GM19397 (cell line): Measurements from ENCODE around the gene TRPV5.

ENCODE experiments used
- ATAC-seq: cut with Tn5 transposase; IDR thresholded peaks from one replicate; pipeline ENCODE4 v1.9.1; 2021; ENCODE audit warnings: mild to moderate bottlenecking, moderate library complexity; ENCODE audit not compliant: unreplicated experiment

The TRPV5 gene

DNA sequence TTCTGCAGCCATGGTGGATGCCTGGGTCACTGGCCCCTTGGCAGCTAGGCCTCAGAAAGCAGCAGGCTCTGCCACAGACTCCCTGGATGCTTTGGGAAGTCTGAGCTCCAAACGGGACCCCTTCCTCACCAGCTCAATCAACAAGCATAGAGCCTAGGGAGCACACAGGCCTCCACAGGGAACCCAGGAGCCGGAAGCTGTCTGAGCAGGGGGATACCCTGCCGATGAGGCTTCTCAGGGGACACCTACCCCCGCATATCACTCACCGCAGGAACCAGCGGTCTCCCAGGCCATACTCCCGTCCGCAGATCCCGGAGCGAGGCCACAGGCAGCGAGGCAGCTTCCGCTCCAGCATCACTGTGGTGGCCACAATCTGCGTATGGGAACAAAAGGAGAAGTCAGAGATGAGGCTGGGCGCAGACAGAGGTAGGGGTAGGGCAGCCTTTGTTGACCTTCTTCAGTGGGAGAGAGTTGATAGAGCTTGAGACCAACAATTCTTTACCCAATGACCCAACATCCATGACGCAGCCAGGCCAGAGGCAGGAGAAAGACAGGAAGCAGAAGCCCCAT, 61.4 kb downstream of the TRPV5 start:
- ATAC-seq: no peak

GRCh38 chr7:142871260-142872105, 62.1 kb downstream of the TRPV5 start:
- ATAC-seq: no peak

DNA sequence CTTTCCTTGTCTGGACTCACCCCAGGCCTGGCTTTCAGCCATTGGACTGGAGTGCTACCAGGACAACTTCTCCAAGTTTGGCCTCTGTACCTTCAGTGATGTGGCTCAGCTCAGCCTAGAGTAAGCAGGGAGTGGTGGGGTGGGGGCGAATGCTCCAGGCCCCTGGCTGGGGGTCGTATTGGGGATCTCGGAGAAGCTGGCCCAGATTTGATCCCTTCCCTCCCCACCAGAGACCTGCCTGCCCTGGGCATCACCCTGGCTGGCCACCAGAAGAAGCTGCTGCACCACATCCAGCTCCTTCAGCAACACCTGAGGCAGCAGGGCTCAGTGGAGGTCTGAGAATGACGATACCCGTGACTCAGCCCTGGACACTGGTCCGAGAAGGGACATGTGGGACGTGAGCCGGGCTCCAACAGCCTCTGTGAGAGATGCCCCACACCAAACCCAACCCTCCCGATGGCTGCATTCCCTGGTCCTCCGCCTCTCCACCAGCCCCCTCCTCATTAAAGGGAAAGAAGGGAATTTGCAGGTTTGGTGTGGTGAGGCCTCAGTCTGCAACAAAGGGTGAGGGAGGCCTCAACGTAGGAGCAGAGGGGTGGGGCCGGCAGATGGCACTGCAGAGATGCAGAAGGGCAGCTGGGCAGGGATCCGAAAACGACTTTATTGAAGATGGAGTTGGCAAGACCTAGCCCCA, 62.8 kb downstream of the TRPV5 start:
- no peak for ATAC-seq

- no peak for ATAC-seq
Measured at GRCh38 chr7:142870147-142870559, 63.4 kb downstream of the TRPV5 start.

- ATAC-seq: no peak
Measured at GRCh38 chr7:142869434-142869833, 64.1 kb downstream of the TRPV5 start.

GRCh38 chr7:142868986-142869415, 64.5 kb downstream of the TRPV5 start:
- no peak for ATAC-seq

DNA sequence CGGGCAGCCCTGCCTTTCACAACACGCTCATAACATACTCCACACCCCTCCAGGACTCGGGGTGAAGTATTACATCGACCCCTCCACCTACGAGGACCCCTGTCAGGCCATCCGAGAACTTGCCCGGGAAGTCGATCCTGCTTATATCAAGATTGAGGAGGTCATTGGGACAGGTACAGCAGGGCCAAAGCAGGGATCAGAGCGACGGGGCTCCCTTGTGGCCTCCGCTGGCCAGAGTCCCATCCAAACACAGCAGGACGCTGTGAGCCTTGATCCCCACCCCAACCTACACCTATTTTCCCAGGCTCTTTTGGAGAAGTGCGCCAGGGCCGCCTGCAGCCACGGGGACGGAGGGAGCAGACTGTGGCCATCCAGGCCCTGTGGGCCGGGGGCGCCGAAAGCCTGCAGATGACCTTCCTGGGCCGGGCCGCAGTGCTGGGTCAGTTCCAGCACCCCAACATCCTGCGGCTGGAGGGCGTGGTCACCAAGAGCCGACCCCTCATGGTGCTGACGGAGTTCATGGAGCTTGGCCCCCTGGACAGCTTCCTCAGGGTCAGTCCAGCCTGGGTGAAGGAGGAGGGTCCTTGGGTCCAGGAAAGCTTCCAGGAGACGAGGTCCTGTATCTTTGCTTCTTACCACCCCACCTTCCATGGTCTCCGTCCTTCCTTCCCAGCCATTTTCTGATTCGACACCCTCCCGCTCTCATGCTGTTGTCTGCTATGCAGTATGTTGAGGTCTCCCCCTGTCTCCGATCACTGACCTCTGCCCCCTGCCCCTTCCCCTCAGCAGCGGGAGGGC, 65.2 kb downstream of the TRPV5 start:
- no peak for ATAC-seq

DNA sequence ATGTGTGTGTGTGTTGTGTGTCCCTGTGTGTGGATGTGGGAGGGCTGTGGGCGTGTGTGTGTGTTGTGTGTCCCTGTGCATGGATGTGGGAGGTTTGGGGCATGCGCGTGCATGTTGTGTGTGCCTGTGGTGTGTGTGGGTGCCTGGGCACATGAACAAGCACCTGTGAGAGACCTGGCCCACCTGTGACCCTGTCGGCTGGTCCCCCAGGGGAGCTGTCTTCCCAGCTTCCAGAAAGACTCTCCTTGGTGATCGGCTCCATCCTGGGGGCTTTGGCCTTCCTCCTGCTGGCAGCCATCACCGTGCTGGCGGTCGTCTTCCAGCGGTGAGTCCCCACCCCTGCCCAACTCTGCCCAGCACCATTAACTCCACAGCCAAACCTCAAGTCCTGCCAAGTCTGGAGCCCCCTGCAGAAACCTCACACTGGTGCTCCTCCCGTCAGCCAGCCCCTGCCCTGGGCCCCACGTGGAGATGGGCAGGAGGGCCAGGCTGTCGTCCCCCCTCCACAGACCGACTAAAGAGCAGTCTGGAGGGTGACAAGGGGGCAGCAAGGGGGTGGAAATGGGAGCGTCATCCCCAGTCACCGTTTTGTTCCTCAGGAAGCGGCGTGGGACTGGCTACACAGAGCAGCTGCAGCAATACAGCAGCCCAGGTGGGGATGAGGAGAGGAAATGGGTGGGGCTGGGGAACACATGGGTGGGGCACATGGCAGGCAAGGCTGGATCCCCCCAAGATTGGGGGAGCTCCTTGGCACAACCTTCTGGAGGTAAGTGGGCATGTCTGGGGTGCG, 66.0 kb downstream of the TRPV5 start:
- no peak for ATAC-seq

GRCh38 chr7:142867097-142867378, 66.5 kb downstream of the TRPV5 start:
- no peak for ATAC-seq

DNA sequence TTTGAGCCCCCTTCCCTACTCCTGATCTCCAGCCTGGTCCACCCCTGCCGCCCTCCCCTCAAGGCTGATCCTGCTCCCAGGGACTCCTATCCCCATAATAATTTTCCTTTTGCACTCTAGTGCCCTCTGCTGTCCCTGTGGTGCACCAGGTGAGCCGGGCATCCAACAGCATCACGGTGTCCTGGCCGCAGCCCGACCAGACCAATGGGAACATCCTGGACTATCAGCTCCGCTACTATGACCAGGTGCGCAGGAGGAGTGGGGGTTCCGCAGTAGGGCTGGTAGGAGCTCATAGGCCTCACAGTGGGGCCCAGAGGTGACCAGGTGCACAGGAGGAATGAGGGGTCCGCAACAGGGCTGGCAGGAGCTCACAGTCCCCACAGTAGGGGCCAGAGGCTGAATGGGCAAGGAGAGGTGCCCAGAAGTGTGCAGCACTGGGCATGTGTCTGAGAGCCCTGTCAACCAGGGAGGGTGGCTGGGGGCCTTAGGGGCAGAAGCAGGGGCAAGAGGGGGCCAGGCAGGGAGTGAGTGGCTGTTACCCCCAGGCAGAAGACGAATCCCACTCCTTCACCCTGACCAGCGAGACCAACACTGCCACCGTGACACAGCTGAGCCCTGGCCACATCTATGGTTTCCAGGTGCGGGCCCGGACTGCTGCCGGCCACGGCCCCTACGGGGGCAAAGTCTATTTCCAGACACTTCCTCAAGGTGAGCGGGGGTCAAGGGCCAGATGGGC, 67.0 kb downstream of the TRPV5 start:
- no peak for ATAC-seq

GRCh38 chr7:142865766-142866165, 67.8 kb downstream of the TRPV5 start:
- no peak for ATAC-seq

- no peak for ATAC-seq
Measured at GRCh38 chr7:142864980-142865747, 68.4 kb downstream of the TRPV5 start.

DNA sequence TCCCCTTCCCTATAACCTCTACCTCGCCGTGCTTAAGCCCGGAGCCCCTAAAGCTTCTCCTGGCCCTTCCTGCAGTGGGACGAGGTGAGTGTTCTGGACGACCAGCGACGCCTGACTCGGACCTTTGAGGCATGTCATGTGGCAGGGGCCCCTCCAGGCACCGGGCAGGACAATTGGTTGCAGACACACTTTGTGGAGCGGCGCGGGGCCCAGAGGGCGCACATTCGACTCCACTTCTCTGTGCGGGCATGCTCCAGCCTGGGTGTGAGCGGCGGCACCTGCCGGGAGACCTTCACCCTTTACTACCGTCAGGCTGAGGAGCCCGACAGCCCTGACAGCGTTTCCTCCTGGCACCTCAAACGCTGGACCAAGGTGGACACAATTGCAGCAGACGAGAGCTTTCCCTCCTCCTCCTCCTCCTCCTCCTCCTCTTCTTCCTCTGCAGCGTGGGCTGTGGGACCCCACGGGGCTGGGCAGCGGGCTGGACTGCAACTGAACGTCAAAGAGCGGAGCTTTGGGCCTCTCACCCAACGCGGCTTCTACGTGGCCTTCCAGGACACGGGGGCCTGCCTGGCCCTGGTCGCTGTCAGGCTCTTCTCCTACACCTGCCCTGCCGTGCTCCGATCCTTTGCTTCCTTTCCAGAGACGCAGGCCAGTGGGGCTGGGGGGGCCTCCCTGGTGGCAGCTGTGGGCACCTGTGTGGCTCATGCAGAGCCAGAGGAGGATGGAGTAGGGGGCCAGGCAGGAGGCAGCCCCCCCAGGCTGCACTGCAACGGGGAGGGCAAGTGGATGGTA, 69.5 kb downstream of the TRPV5 start:
- no peak for ATAC-seq

GRCh38 chr7:142862786-142863400, 70.7 kb downstream of the TRPV5 start:
- ATAC-seq: no peak

DNA sequence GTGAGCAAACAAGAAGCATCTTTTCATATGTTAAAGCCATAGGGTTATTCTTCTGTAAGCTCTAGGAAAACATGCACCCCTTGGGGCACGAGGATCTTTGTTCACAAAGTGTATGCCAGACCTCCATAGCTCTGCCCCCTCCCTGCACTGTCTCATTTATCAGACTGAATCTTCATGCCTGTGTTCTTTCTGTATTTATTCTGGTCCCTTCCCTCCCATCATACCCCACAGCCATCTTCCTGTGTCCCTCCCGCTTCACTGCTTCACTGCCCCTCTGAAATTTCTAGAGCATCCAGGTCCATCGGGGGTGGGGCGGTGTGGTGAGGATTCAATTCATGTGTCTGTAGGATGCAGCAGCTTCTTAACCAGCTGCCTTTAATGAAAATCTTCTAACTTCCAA, 71.2 kb downstream of the TRPV5 start:
- no peak for ATAC-seq

- ATAC-seq: no peak
Measured at GRCh38 chr7:142860968-142861367, 72.6 kb downstream of the TRPV5 start.

- no peak for ATAC-seq
Measured at GRCh38 chr7:142859829-142860228, 73.7 kb downstream of the TRPV5 start.

- ATAC-seq: no peak
Measured at GRCh38 chr7:142859411-142859810, 74.1 kb downstream of the TRPV5 start.
